NCI-H1694 treated with DMSO at 0.1 percent for 48 hours (cell line): ENCODE measurements around the gene ABHD6.
"Not testable (repeated sequence)": the region's sequence is repeated elsewhere in the genome, so short reads cannot be mapped to it uniquely, and the experiment has no call there.

Experiments used
- DNase-seq: peaks from one replicate; lab custom pipeline; 2025; lab: John Stamatoyannopoulos, UW

The ABHD6 gene

GRCh38 chr3:58209933-58210332 lies 27.7 kb upstream of the ABHD6 start:
- no peak for DNase-seq

- DNase-seq, result no peak
Measured at GRCh38 chr3:58210761-58211460, 26.7 kb upstream of the ABHD6 start, which contains the start of gene DNASE1L3. DNASE1L3 (minus strand) TSS chr3:58210972; CDS start chr3:58210906, 66 bp downstream.

- no peak for DNase-seq
Measured at GRCh38 chr3:58214484-58215316, 22.9 kb upstream of the ABHD6 start.

GRCh38 chr3:58215317-58216025 lies 22.1 kb upstream of the ABHD6 start:
- no peak for DNase-seq

- DNase-seq, result no peak
Measured at GRCh38 chr3:58216496-58217195, 20.9 kb upstream of the ABHD6 start.

- DNase-seq, result peak; percentile 34
Measured at GRCh38 chr3:58217209-58217811, 20.3 kb upstream of the ABHD6 start.

GRCh38 chr3:58218904-58219303 lies 18.7 kb upstream of the ABHD6 start:
- DNase-seq, result no peak

- no peak for DNase-seq
Measured at GRCh38 chr3:58222161-58222724, 15.3 kb upstream of the ABHD6 start.

- no peak for DNase-seq
Measured at GRCh38 chr3:58223855-58224254, 13.7 kb upstream of the ABHD6 start.

GRCh38 chr3:58227933-58228332 lies 9.7 kb upstream of the ABHD6 start:
- not testable (repeated sequence) for DNase-seq

- DNase-seq, result no peak
Measured at GRCh38 chr3:58230876-58231552, 6.6 kb upstream of the ABHD6 start.

- DNase-seq, result peak; percentile 65
Measured at GRCh38 chr3:58231666-58232065, 5.9 kb upstream of the ABHD6 start.

- DNase-seq, result peak; percentile 77
Measured at GRCh38 chr3:58234516-58234931, 3.1 kb upstream of the ABHD6 start.

GRCh38 chr3:58235970-58236369 lies 1.6 kb upstream of the ABHD6 start:
- DNase-seq, result no peak

GRCh38 chr3:58236527-58237237 lies 910 bp upstream of the ABHD6 start:
- no peak for DNase-seq

GRCh38 chr3:58237941-58238681 lies 519 bp downstream of the ABHD6 start:
- DNase-seq, result no peak

- DNase-seq, result no peak
Measured at GRCh38 chr3:58238830-58239229, 1.2 kb downstream of the ABHD6 start.

GRCh38 chr3:58241306-58242044 lies 3.9 kb downstream of the ABHD6 start:
- no peak for DNase-seq

- DNase-seq, result no peak
Measured at GRCh38 chr3:58242340-58242739, 4.7 kb downstream of the ABHD6 start.
